ENCODE results near the gene TRIM67. TPM values are rescaled to one million over a fixed set of nuclear protein-coding genes. Genes with fewer than 3 reads are reported as not detected.

Gene TRIM67
- total and polyA plus RNA-seq, 9 of the 15 experiments (the other 6 are each of a cell fraction or from before 2014, with no cell fraction given) = 0.04 to 0.60 (median 0.31) TPM

DNA sequence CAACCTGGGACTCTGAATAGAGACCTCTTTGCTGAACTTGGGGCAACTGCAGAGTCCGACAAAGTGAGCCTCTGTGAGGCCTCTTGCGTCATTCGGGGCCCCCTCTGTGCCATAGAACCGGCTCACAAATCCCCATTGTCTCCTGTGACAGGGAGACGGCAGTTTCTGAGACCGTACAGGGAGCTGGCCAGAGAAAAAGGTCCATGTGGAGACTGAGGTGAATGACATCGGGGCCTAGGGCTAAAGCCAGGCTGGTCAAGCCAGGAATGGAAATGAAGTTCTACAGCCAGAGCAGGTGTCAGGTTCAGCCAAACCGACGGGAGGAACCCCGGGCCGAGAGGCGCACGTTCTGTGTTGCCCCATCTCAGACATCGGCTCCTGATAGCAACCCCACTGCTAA lies 37.1 kb upstream of the TRIM67 start (continued):
- peak; percentile 38; the same call in 1 of the 2 replicates for TF ChIP-seq ATF3 (IDR thresholded peaks at IDR 0.05)
- TF ChIP-seq ATF3 (CRISPR knock-in tag; conservative IDR thresholded peaks at IDR 0.05) = no peak
- TF ChIP-seq ZNF785 (CRISPR knock-in tag; IDR thresholded peaks at IDR 0.05) = no peak
- TF ChIP-seq ZNF589 (CRISPR knock-in tag; IDR thresholded peaks at IDR 0.05; ENCODE audit: low read depth) = 0 out of 2 replicates have a peak, but pooled peaks have one; percentile 28
- no peak for TF ChIP-seq MITF (IDR thresholded peaks at IDR 0.05)

- Histone ChIP-seq H3K27me3 (ENCODE audit: control insufficient read depth in 2 of 2, insufficient read depth in 2 of 2, low read length in 2 of 2) (peaks cover 7 to 12% of the 10 kb centered on the region in 2 experiments), H3K4me2 (ENCODE audit: insufficient read depth, low read length) (no peak overlapping the region), H3K79me2 (ENCODE audit: control insufficient read depth, insufficient read depth, low read length) (no peaks in the 10 kb centered on the region), H3K9me1 (ENCODE audit: control insufficient read depth, insufficient read depth, low read length) (no peaks in the 10 kb centered on the region), H3K9ac (ENCODE audit: insufficient read depth in 1 of 2, low read depth in 2 of 2, low read length in 2 of 2) (no peak overlapping the region), H3K4me3 (no peak overlapping the region), H2AFZ (ENCODE audit: low read depth, low read length) (no peak overlapping the region), H3K36me3 (ENCODE audit: control insufficient read depth, insufficient read depth, low read length) (no peaks in the 10 kb centered on the region), H4K20me1 (replicated peaks; ENCODE audit: control insufficient read depth, insufficient read depth, low read length) (no peaks in the 10 kb centered on the region), H3K9me3 (replicated peaks; ENCODE audit: control insufficient read depth, insufficient read depth, low read depth, low read length) (no peaks in the 10 kb centered on the region), H3K4me1 (replicated peaks in 1 of 2; ENCODE audit: control insufficient read depth in 2 of 2, insufficient read depth in 2 of 2, low read length in 2 of 2) (peaks cover 0 to 4% of the 10 kb centered on the region in 2 experiments; a peak in 2 of 5 replicates), H3K27ac (ENCODE audit: extremely low read depth, low read depth, low read length) (no peak overlapping the region)
- no peak for FAIRE-seq
- intact Hi-C loops (cut with micrococcal nuclease) = no loop called here
- DNase-seq (ENCODE audit: extremely low read depth in 1 of 4, low spot score in 3 of 4) = no peak
- in situ Hi-C loops (cut with MboI) = no loop called here
- no TSS peak for BruUV-seq (replicated peaks)
- no peak for ATAC-seq
- 7% methylated on average over 9 of the region's 9 CpGs for WGBS (ENCODE audit: insufficient coverage, low coverage, missing lambda C conversion rate)
- no peak for TF ChIP-seq ZNF197 (CRISPR knock-in tag; IDR thresholded peaks at IDR 0.05; ENCODE audit: low read depth)
- TF ChIP-seq IFI16 (CRISPR knock-in tag; IDR thresholded peaks at IDR 0.05) = no peak
- peak; percentile 37; the same call in 1 of the 2 replicates for TF ChIP-seq RNF2 (IDR thresholded peaks at IDR 0.05)
- no peak for TF ChIP-seq ZNF282 (CRISPR knock-in tag; IDR thresholded peaks at IDR 0.05)
- TF ChIP-seq, protein P1, sequence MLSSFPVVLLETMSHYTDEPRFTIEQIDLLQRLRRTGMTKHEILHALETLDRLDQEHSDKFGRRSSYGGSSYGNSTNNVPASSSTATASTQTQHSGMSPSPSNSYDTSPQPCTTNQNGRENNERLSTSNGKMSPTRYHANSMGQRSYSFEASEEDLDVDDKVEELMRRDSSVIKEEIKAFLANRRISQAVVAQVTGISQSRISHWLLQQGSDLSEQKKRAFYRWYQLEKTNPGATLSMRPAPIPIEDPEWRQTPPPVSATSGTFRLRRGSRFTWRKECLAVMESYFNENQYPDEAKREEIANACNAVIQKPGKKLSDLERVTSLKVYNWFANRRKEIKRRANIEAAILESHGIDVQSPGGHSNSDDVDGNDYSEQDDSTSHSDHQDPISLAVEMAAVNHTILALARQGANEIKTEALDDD (IDR thresholded peaks at IDR 0.05) = no peak
- CTCF ChIA-PET (ENCODE audit: low intra/inter-chr PET ratio) = no interaction called here
- POLR2A ChIA-PET = interaction anchor here (0.6 to 2.4 kb wide), 4 partner anchors 9 to 712 kb away, joined by 3 to 12 read pairs (median 3); no protein-coding TSS in a partner anchor
These were observed 35.8 kb upstream of the TRIM67 start for GRCh38 chr1:231125972-231126580.

Data from K562 (cell line).